ENCODE results near the gene ARHGAP24. TPM values are rescaled to one million over a fixed set of nuclear protein-coding genes. Genes with fewer than 3 reads are reported as not detected.

Gene ARHGAP24
- total and polyA plus RNA-seq, 8 donors: 22.0 to 35.0 (median 25.8) TPM

DNA sequence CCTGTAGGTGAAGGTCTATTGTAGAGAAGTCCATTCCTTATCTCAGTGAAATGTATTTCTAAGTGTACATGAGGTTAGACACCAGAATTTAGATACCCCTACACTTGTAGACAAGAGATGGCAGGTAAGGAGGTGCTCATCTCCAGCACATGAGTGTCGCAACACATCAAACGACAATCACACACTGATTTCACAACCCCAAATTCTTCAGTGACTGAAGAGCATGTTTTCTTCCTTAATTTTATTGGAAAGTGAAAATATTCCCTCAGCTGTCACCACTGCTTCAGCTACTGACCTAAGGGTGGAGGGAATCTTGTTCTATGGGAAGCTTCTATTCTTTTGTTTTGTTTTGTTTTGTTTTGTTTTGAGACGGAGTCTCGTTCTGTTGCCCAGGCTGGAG, 280.3 kb downstream of the ARHGAP24 start:
- H3K27me3 ChIP-seq: no peaks in the 10 kb centered on the region
- no peak overlapping the region for H3K4me3 ChIP-seq
- H3K4me1 ChIP-seq: peaks cover 0 to 6% of the 10 kb centered on the region in 2 donors
- TF ChIP-seq CTCF (IDR thresholded peaks at IDR 0.05): no peak
- ATAC-seq: no peak
- H3K27ac ChIP-seq: no peak overlapping the region
- H3K36me3 ChIP-seq: no peaks in the 10 kb centered on the region
- no peak for DNase-seq
- intact Hi-C loops (cut with DNase I): no loop called here
- H3K9me3 ChIP-seq: no peaks in the 10 kb centered on the region

DNA sequence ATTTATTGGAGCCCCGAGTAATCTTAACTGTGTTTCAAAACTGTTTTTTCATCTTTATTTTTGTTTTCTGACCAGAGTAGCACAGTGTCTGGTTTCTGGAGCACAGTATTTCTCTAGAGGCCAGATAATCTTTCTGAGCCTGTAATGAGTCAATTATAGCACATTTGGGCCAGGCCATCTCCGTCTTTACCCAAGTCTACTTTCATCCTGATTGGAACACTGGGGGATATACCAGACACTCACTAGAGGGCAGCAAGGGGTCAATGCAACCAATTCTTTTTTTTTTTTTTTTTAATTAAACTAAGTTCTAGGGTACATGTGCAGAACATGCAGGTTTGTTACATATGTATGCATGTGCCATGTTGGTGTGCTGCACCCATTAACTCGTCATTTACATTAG, 282.0 kb downstream of the ARHGAP24 start:
- DNase-seq: no peak
- intact Hi-C loops (cut with DNase I): no loop called here

DNA sequence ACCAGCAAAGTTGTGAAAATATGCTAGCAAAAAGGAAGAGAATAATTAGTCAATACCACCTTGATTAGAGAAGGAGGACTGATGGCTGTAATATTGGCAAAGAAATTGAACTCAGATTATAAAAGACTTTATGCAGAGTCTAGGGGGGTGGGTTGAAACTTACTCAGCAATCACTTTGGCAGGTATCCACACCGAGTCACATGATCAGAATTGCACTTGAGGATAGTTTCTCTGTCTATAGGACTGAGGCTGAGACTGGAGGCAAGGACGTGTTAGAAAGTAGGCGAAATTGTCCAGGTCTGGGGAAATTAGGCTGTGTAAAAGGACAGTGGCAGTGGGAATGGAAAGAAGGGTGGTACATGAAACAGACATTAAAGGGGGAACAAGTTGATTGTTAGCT, 284.4 kb downstream of the ARHGAP24 start:
- Histone ChIP-seq H3K36me3 (no peaks in the 10 kb centered on the region), H3K9me3 (no peaks in the 10 kb centered on the region), H3K4me3 (no peak overlapping the region), H3K27me3 (no peaks in the 10 kb centered on the region), H3K27ac (no peak overlapping the region), H3K4me1 (peaks cover 5 to 17% of the 10 kb centered on the region in 2 donors)
- ATAC-seq (no peak), DNase-seq (no peak)
- intact Hi-C loops (cut with DNase I): no loop called here
- no peak for TF ChIP-seq CTCF (IDR thresholded peaks at IDR 0.05)

More for the DNA sequence above, 282.0 kb downstream of the ARHGAP24 start:
- ATAC-seq: peak; percentile 53
- no peaks in the 10 kb centered on the region for H3K27me3 ChIP-seq
- H3K4me3 ChIP-seq: no peak overlapping the region
- H3K4me1 ChIP-seq: peaks cover 5 to 17% of the 10 kb centered on the region in 2 donors
- H3K36me3 ChIP-seq: no peaks in the 10 kb centered on the region
- no peaks in the 10 kb centered on the region for H3K9me3 ChIP-seq
- no peak overlapping the region for H3K27ac ChIP-seq
- peak in 1 of 2 donors; percentile 19 for TF ChIP-seq CTCF (IDR thresholded peaks at IDR 0.05)

GRCh38 chr4:85760511-85760910, 285.6 kb downstream of the ARHGAP24 start:
- ATAC-seq: no peak
- no peaks in the 10 kb centered on the region for H3K9me3 ChIP-seq
- no peak overlapping the region for H3K4me3 ChIP-seq
- no peaks in the 10 kb centered on the region for H3K27me3 ChIP-seq
- H3K4me1 ChIP-seq: peaks cover 5 to 11% of the 10 kb centered on the region in 2 donors
- no peaks in the 10 kb centered on the region for H3K36me3 ChIP-seq
- H3K27ac ChIP-seq: peak overlapping the region in 1 of 2 donors; percentile 79
- TF ChIP-seq CTCF (IDR thresholded peaks at IDR 0.05): no peak
- peak in 2 of 4 donors; percentile 73 to 80 for DNase-seq
- intact Hi-C loops (cut with DNase I): no loop called here

- DNase-seq: peak in 3 of 4 donors; percentile 70 to 94 (median 94)
Observed at GRCh38 chr4:85761803-85762528, 287.0 kb downstream of the ARHGAP24 start.

More at GRCh38 chr4:85761803-85762528, 287.0 kb downstream of the ARHGAP24 start:
- ATAC-seq: peak; percentile 76
- Histone ChIP-seq H3K9me3 (no peaks in the 10 kb centered on the region), H3K27me3 (no peaks in the 10 kb centered on the region), H3K4me1 (peaks cover 5 to 11% of the 10 kb centered on the region in 2 donors), H3K4me3 (no peak overlapping the region), H3K27ac (peak overlapping the region; percentile 69 to 79), H3K36me3 (no peaks in the 10 kb centered on the region)
- TF ChIP-seq CTCF (IDR thresholded peaks at IDR 0.05): no peak
- intact Hi-C loops (cut with DNase I): no loop called here
